GM12865 (cell line): ENCODE results near the gene PWWP2B.

Source experiments
- DNase-seq: peaks from one replicate; pipeline ENCODE4 v3.0.0; 2010; ENCODE audit warnings: low read depth
- H3K4me3 ChIP-seq: 2 replicates; pipeline ENCODE4 v1.5.1; 2011; ENCODE audit warnings: mild to moderate bottlenecking, low read depth, low read length, control low read depth
- CTCF ChIP-seq: IDR thresholded peaks from 2 replicates; pipeline ENCODE4 v1.5.1; 2011; ENCODE audit warnings: low read length, control low read depth, low read depth, inconsistent platforms; ENCODE audit not compliant: insufficient read depth; ENCODE audit errors: missing control alignments

The PWWP2B gene

DNA sequence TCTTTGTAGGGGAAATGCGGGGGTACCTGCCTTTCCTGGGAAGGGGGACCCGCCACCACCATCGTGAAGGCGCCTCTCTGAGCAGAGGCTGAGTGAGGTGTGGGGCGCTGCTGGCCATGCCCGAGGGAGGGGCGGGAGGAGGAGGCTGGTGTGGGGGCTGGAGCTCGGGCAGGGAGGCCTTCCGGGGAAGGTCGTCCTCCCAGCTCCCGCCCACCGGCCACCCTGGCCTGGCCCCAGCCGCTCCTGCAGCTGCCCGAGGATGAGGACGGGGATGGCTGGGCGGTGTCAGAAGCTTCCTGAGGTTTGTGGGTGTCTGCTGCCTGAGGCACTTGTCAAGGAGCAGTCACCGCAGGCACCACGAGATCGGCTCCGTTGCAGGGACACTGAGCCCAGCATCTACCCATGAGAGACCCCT is 11.4 kb downstream of the PWWP2B start:
- TF ChIP-seq CTCF, result no peak
- H3K4me3 ChIP-seq, result no peak overlapping the region
- no peak for DNase-seq

DNA sequence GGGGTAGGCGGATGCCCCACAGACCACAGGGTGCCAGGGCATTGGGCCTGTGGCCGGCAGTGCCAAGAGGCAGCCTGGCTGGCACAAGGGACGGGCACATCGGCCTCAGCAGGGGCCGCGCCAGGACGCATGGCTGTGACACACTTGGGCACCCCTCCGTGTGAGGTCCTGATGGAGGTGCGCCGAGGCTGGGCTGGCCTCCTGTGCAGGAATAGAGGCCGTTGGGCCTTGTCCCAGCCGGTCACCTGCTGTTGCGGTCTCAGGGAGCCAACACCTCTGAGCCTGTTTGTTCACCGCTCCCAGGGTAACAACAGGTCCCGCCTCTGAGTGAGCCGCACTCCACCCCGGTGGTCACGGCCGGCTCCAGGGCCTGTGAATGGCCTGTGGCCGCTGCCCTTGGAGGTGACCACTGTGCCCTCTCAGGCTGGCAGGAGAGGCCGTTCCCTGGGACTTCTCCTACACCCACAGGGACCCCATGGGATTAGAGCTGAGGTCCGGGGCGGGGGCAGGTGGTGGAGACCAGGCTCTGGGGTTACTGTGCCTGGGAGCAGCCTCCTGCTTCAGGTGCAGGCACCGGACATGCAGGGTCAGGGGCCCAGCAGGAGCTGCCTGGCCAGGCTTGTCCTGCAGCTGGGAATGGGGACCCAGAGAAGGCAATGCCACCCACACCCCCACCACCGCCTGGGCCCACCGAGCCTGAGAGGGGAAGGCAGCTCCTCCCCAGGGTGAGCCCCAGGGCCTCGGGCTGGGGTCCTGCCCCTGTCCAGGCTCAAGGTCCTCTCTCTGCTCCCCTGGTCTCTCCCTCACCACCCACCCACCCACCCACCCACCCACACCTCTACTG is 12.0 kb downstream of the PWWP2B start:
- TF ChIP-seq CTCF, result no peak
- no peak for DNase-seq
- no peak overlapping the region for H3K4me3 ChIP-seq

DNA sequence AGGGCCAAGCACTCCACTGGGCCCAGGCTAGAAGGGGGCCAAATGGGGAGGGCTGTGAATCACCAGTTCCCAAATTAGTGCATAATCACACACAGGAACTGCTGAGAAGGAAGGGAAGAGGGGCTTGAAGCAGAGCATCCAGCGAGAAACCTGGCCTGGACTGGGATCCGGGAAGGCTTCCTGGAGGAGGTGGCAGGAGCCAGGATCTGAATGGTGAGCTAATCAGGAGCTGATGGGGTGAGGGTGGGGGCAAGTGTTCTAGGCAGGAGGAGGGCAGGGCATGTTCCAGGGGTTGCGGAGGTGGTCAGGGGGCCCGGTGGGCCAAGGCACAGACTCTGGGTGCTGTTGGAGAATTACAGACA is 12.6 kb downstream of the PWWP2B start:
- no peak for DNase-seq
- TF ChIP-seq CTCF, result no peak
- no peak overlapping the region for H3K4me3 ChIP-seq

GRCh38 chr10:132410056-132410778 is 13.2 kb downstream of the PWWP2B start:
- TF ChIP-seq CTCF, result no peak
- H3K4me3 ChIP-seq, result no peak overlapping the region
- no peak for DNase-seq

- no peak for TF ChIP-seq CTCF
- no peak for DNase-seq
- H3K4me3 ChIP-seq, result no peak overlapping the region
Observed at GRCh38 chr10:132410779-132411532, 14.0 kb downstream of the PWWP2B start.

GRCh38 chr10:132411561-132412253 is 14.7 kb downstream of the PWWP2B start:
- no peak for TF ChIP-seq CTCF
- H3K4me3 ChIP-seq, result no peak overlapping the region
- no peak for DNase-seq
